WI38 (cell line): ENCODE measurements around the gene ARIH2.

ENCODE experiments used
- H3K4me3 ChIP-seq: 2 replicates; pipeline ENCODE4 v1.5.1; 2011; ENCODE audit warnings: low read depth, mild to moderate bottlenecking, control low read depth, low read length
- CTCF ChIP-seq: IDR thresholded peaks from 2 replicates; pipeline ENCODE4 v1.5.1; 2012; ENCODE audit warnings: low read depth, mild to moderate bottlenecking, control low read depth, low read length

ARIH2 gene

GRCh38 chr3:48979451-48979850 lies 60.8 kb downstream of the ARIH2 start:
- no peak overlapping the region for H3K4me3 ChIP-seq
- TF ChIP-seq CTCF: no peak

- TF ChIP-seq CTCF: no peak
- no peak overlapping the region for H3K4me3 ChIP-seq
Measured at GRCh38 chr3:48980295-48980694, 61.7 kb downstream of the ARIH2 start.

GRCh38 chr3:48982016-48982415 lies 63.4 kb downstream of the ARIH2 start:
- H3K4me3 ChIP-seq: no peak overlapping the region
- no peak for TF ChIP-seq CTCF

DNA sequence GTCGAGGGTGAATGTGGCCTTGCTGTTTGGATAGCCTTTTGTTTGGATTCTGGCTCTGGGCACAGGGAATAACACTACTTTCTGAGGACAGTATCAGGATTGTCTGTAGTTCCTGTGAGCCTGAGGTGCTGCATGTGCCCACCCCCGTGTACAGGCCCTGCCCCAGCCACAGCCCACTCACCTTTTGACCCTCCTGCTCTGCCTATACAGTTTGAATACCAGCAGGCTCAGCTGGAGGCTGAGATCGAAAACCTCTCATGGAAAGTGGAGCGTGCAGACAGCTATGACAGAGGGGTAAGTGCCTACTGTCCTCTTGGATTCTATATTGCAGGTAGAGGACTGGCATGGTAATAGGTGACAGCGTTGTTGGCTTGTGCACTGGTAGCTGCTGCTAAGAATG lies 64.0 kb downstream of the ARIH2 start:
- H3K4me3 ChIP-seq: no peak overlapping the region
- no peak for TF ChIP-seq CTCF

GRCh38 chr3:48983096-48983495 lies 64.5 kb downstream of the ARIH2 start:
- no peak for TF ChIP-seq CTCF
- no peak overlapping the region for H3K4me3 ChIP-seq

- no peak overlapping the region for H3K4me3 ChIP-seq
- TF ChIP-seq CTCF: no peak
Measured at GRCh38 chr3:48984663-48985062, 66.0 kb downstream of the ARIH2 start.

GRCh38 chr3:48985831-48986376 lies 67.3 kb downstream of the ARIH2 start:
- no peak overlapping the region for H3K4me3 ChIP-seq
- TF ChIP-seq CTCF: no peak
